Left lung (tissue), 10 donors: ENCODE results near the gene CUTA. TPM values are rescaled to one million over a fixed set of nuclear protein-coding genes. Genes with fewer than 3 reads are reported as not detected.
A peak's percentile ranks its signal among the peaks of the same experiment; 100 is the strongest.
"Not testable (repeated sequence)": the region's sequence is repeated elsewhere in the genome, so short reads cannot be mapped to it uniquely, and the experiment has no call there.

Experiments
- ATAC-seq: fragments of 200-7000 bp; cut with Tn5 transposase; one replicate; pipeline ENCODE4 v1.9.1; 2020; ENCODE audit warnings: moderate library complexity
- DNase-seq, 4 donors: peaks; one replicate each; pipeline ENCODE4 v3.0.0-alpha.2; 2013 to 2020
- H3K27ac ChIP-seq, 2 donors: fragments of 200-600 bp; sonication (generic) in 1 of 2; one replicate each; pipeline versions ENCODE4 v1.5.0 to v1.8.0; 2020 to 2021
- H3K27me3 ChIP-seq, 2 donors: fragments of 200-600 bp; sonication (generic) in 1 of 2; one replicate each; pipeline versions ENCODE4 v1.5.0 to v1.8.0; 2020 to 2021
- H3K36me3 ChIP-seq, 2 donors: fragments of 200-600 bp; sonication (generic) in 1 of 2; one replicate each; pipeline versions ENCODE4 v1.5.0 to v1.8.0; 2020 to 2021
- H3K4me1 ChIP-seq, 2 donors: fragments of 200-600 bp; one replicate each; pipeline ENCODE4 v1.8.0; 2021
- H3K4me3 ChIP-seq, 2 donors: fragments of 200-600 bp; sonication (generic) in 1 of 2; one replicate each; pipeline versions ENCODE4 v1.5.0 to v1.8.0; 2020 to 2021; ENCODE audit warnings: mild to moderate bottlenecking in 1 of 2
- H3K9me3 ChIP-seq, 2 donors: fragments of 200-600 bp; sonication (generic) in 1 of 2; one replicate each; pipeline versions ENCODE4 v1.5.0 to v1.8.0; 2020 to 2021
- CTCF ChIP-seq, 2 donors: fragments of 200-600 bp; sonication (generic) in 1 of 2; IDR thresholded peaks; one replicate each; pipeline versions ENCODE4 v1.5.0 to v1.8.0; 2021; ENCODE audit warnings: antibody characterized with exemption in 2 of 2
- intact Hi-C, 2 donors: fragments of 100-400 bp; cut with DNase I; formaldehyde crosslinking; loops; one replicate each; pipeline versions ENCODE4 v1.11.2 to v1.14.2; 2022
- polyA plus RNA-seq, 6 donors: library from polyadenylated mRNA; unstranded; fragments of 120-200 nt; gene quantifications; one replicate each; pipeline ENCODE4 v1.2.1, GENCODE V29; 2013; ENCODE audit not compliant: insufficient read length in 6 of 6
- total RNA-seq, 2 donors: library from RNA; stranded (reverse); fragmentation: NEBNext Ultra II Directional; extraction: Animal tissue kit (Norgen Biotek cat#: 25700); gene quantifications; one replicate each; pipeline ENCODE4 v1.2.1, GENCODE V29; 2021
- donor health status: DM: no; HTN: yes; CAD: no.
- donor health status: DM: no; HTN: no; CAD: no.

CUTA gene
- total and polyA plus RNA-seq, 8 donors: 144 to 189 (median 175) TPM

- Histone ChIP-seq H3K4me1 (peaks cover 18 to 34% of the 10 kb centered on the region in 2 donors), H3K36me3 (no peaks in the 10 kb centered on the region), H3K9me3 (no peaks in the 10 kb centered on the region), H3K27ac (no peak overlapping the region), H3K27me3 (no peaks in the 10 kb centered on the region), H3K4me3 (no peak overlapping the region)
- intact Hi-C loops: no loop called here
- TF ChIP-seq CTCF (IDR thresholded peaks at IDR 0.05): no peak
- ATAC-seq (no peak), DNase-seq (no peak)
Observed at GRCh38 chr6:33377171-33377570, 40.7 kb downstream of the CUTA start.

- DNase-seq (peak in 3 of 4 donors; percentile 80 to 93 (median 89)), ATAC-seq (peak; percentile 90)
- Histone ChIP-seq H3K9me3 (no peaks in the 10 kb centered on the region), H3K36me3 (no peaks in the 10 kb centered on the region), H3K4me3 (no peak overlapping the region), H3K27me3 (no peaks in the 10 kb centered on the region), H3K27ac (peak overlapping the region; percentile 76 to 80), H3K4me1 (peaks cover 18 to 34% of the 10 kb centered on the region in 2 donors)
- no peak for TF ChIP-seq CTCF (IDR thresholded peaks at IDR 0.05)
- intact Hi-C loops: no loop called here
Observed at GRCh38 chr6:33375143-33375671, 42.7 kb downstream of the CUTA start.

GRCh38 chr6:33373960-33374910, 43.7 kb downstream of the CUTA start:
- H3K27ac ChIP-seq: peak overlapping the region; percentile 76 to 80
- DNase-seq (no peak), ATAC-seq (peak; percentile 36)
- H3K4me3 ChIP-seq: no peak overlapping the region
- peaks cover 18 to 34% of the 10 kb centered on the region in 2 donors for H3K4me1 ChIP-seq
- TF ChIP-seq CTCF (IDR thresholded peaks at IDR 0.05): no peak
- no peaks in the 10 kb centered on the region for H3K27me3 ChIP-seq
- intact Hi-C loops: no loop called here
- no peaks in the 10 kb centered on the region for H3K9me3 ChIP-seq
- H3K36me3 ChIP-seq: no peaks in the 10 kb centered on the region

GRCh38 chr6:33372526-33373123, 45.3 kb downstream of the CUTA start:
- no peaks in the 10 kb centered on the region for H3K9me3 ChIP-seq
- ATAC-seq (no peak), DNase-seq (no peak)
- no peaks in the 10 kb centered on the region for H3K27me3 ChIP-seq
- no peak for TF ChIP-seq CTCF (IDR thresholded peaks at IDR 0.05)
- H3K4me3 ChIP-seq: no peak overlapping the region
- intact Hi-C loops: no loop called here
- no peak overlapping the region for H3K27ac ChIP-seq
- H3K36me3 ChIP-seq: no peaks in the 10 kb centered on the region
- peaks cover 18 to 34% of the 10 kb centered on the region in 2 donors for H3K4me1 ChIP-seq

GRCh38 chr6:33371901-33372300, 46.0 kb downstream of the CUTA start:
- intact Hi-C loops, ATAC-seq, H3K27ac ChIP-seq, H3K36me3 ChIP-seq, H3K9me3 ChIP-seq, H3K4me3 ChIP-seq, DNase-seq, H3K27me3 ChIP-seq: not testable (repeated sequence)
- peaks cover 18 to 34% of the 10 kb centered on the region in 2 donors for H3K4me1 ChIP-seq

- H3K4me1 ChIP-seq, H3K27me3 ChIP-seq, ATAC-seq, H3K36me3 ChIP-seq, intact Hi-C loops, H3K4me3 ChIP-seq, DNase-seq, H3K9me3 ChIP-seq, H3K27ac ChIP-seq: not testable (repeated sequence)
Observed at GRCh38 chr6:33367715-33368025, 50.2 kb downstream of the CUTA start.
